Stimulated activated CD8-positive, alpha-beta memory T cell treated with anti-CD3 and anti-CD28 coated beads, Interleukin-15, amount 100 ng/mL, for 1 hour (primary cell): ENCODE data around the gene CDH22.

Experiments used
- DNase-seq: peaks from one replicate; pipeline ENCODE4 v3.0.0-alpha.2; 2020; ENCODE audit warnings: low read depth

CDH22 gene

DNA sequence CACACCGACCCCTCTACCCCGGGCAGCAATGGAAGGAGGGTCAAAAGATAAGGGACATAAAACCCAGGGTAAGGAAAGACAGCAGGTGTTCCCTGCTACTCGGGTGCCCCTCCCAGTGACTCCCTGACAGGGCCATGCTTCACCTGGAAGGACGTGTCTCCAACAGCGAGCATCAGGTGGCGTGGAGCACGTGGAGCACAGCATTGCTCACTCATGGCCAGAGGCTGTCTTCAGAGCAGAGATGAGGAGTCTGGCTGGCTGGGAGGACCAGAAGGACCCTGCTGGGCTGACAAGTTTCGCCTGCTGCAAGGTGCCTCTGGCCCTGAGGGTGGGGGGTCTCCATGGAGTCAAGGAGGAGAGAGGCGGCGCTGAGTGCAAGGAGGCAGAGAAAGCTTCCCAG, 15.3 kb upstream of the CDH22 start:
- DNase-seq: no peak

DNA sequence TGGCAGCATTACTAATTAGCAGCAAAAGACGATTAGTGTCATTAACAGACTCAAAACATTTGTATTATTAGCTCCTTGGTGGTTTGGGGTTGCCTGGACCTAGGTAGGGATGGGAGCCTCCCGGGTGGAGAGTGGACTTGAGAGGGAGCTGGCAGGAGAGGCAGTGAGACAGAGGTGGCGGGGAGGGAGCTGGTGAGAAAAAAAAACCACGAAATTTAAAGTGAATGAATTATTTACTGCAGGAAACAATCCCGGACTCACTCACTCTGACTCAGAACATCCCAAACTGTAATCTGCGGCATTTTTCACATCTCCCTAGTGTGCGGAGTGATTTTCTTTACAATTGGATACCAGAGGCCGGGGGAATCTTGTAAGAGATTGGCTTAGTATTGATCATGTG, 14.3 kb upstream of the CDH22 start:
- DNase-seq: no peak

DNA sequence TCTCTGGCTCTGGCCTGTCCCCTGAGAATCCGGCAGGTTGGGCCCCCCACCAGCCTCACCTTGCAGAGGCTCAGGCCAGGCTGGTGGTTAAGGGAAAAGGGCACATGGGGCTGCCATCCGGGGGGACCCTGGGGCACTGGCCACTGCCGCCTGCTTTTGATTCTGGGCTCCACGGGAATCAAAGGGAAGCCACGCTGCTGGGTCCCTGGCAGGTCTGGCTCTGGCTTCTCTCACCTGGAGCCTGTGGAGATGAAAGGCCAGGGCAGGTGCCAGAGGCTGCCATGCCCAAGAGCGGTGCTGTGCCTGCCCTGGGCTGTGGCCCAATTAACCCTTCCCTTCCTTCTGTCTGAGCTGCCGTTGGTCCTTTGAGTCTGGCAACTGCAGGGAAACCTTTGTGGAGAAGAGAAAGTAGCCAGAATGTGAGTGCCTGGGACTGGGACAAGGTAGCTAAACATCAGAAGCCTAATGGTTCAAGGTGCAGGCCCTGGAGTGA, 9.4 kb upstream of the CDH22 start:
- DNase-seq: no peak

DNA sequence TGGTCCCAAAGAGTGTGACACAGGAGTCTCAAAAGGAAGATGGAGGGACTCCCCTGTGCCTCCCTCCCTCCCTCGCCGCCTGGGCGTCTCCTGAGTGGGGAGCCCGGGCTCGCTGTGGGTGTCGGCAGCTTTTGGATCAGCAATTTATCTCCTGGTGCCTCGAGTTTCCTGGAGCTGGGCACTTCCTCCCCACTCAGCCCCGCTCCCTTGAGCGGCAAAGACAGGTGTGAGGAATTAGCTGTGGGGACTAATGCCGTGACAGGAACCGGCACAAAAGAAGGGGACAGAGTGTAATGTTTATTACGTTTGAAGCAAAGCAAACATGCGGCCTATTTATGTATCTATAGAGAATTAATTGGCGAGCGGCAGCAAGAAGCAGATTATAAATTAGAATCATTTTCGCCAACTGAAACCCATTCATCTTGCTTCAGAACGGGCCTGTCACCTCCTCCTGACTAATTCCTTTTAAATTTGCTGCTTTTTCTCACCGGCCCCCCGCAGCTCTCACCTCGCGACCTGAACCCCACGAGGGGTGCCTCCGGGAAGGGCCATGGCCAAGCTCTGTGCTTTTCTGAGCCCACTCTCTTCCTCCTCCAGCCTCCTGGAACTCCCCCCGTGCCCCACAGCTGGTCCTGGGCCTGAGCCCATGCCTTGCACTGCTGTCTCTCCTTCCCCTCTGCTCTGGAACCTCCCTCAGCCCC, 8.8 kb upstream of the CDH22 start:
- no peak for DNase-seq

DNA sequence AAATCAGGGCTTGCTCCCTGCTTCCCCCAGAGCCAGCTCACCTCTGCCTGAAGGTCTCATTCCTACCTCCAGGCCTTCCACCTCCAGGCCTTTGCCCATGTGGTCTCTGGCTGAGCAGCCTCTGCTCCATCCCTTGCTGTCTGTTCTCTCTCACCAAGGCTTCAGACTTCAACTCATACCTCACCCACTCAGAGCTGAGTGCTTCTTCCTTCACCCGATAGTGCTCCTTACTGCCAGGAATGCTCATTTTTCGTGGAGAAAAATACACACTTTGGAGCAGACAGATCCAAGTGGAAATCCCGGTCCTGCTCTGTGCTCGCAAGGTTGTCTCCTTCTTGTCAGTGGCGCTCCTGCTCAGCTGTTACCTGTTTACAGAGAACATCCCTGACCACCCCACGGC, 7.0 kb upstream of the CDH22 start:
- no peak for DNase-seq

DNA sequence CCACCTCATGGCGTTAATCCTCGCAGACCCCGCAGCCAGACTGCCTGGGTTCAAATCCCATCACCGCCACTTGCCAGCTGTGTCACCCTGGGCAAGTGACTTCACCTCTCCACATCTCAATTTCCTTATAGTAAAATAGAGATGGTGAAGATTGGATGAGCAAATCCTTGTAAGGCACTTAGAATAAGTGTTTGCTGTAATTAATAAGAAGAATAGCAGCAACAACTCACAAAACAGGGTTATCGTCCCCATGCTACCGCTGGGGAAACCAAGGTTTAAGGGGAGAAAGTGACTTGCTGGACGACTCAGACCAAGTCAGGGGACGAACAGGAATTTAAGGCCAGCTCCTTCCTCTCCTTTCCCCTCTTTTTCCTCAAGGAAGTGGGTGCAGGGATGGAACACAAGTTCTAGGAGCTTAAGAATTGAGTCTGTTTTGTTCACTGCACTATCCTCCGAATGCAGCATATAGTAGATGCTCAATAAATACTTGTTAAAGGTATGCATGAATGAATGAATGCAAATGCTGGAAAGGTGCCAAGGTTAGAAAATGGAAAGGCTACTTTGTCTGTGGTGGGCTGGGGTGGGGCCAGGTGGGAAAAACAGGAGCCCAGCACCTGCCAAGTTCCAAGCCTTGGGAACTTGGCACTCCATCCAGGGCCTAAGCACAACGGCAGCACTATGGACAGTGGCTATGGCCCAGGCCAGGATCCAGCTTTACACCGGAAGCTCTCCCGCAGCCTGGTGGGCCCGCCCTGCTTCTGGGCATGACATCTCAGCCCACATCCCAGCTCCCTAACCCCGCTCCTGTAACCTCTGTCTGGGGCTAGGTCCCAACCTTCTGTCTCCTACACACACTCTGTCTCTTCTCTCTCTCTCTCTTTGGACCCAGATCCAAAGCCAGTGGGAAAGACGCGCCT, 4.9 kb upstream of the CDH22 start:
- DNase-seq: no peak

DNA sequence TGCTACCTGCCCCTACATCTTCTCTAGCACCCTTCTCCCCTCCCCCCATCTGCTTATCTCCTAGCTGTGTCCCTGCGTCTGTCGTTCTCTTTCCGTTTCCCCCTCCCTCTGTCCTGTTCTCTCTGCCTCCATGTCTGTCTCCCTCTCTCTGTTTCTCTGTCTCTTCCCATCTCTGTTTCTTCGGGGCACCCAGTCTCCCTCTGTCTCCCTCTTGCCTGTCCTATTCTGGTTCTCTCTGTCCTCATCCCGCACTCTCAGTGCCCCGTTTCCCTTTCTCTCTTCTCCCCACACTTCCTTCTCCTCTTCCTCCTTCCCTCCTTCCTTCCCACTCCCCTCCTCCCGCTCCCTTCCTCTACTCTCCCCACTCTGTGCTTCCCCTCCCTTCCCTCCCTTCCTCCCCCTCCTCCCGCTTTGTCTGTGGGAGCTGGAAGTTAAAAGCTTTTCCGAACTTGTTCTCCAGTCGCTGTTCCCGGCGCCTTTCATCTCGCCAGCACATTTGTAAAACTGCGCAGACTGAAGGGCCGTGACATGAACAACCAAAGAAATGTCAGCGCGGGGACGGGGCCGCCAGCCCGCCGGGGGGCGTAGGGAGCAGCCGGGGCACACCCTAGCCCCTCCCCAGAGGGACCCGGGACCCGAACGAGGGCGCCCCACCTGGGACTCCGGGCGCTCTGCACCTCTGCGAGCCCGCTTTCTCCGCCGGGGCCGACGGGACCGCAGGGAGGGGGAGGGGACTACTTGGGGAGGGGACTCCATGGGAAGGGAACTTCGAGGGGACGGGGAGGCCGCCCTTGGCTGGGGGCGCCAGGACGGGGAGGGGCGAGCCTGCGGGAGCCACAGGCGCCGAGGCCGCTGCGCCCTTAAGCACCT, 4.0 kb upstream of the CDH22 start:
- DNase-seq: no peak

DNA sequence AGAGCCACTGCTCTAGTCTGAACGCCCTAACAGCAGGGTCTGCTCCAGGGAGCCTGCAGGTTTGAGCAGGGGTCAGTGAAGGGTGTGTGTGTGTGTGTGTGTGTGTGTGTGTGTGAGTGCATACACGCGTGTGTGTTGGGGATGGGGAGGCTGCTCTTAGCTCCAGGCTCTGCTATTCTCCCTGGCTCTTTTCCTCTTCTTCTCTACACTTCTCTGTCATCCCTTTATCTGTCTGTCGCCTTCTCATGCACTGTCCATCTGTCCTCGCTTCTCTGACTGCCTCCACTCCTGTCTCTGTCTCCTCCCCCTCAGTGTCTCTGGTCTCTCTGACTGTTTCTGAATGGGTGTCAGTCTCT, 3.4 kb upstream of the CDH22 start:
- DNase-seq: no peak

DNA sequence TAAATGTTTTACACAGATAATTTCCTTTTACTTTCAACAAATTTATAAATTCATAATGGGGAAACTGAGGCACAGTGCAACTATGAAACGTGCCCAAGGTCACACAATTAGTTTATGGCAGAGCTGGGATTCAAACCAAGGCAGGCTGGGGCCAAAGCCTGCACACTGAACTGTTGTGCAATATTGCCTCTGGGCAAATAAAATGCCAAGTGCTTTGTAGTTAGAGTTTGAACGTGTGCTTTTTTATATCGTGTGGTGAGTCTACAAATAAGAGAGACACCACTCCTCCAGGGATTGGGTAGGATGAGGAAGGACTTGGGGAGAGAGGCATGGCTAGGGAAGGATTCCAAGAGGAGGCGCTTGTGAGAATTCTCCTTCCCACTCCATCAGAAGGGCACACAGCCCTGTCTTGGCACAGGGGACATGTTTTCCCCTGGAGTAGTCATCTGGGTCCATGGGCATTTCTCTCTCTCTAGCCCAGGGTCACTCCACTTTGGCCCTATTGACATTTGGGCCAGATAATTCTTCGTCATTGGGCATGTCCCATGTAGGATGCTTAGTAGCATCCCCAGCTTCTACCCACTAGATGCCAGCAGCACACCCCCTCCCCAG, 2.8 kb upstream of the CDH22 start:
- DNase-seq: no peak

DNA sequence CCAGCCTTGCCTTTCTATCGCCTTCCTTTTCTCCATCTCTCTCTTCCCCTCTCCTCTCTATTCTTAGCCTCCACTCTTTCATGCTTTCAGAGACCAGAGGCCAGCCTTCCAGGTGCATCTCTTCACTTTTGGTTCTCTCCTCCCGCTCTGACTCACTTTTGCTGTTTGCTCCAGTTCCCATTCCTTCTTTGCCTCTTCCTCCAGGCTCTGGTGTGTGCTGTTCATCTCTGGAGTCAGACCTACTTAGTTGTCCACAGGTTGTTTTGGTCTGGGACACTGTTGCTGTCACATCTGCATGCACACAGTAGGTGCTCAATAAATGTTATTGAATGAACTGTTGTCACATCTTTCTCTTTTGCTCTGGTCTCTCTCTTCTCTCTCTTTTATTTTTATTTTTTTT, 1.6 kb upstream of the CDH22 start:
- DNase-seq: no peak

DNA sequence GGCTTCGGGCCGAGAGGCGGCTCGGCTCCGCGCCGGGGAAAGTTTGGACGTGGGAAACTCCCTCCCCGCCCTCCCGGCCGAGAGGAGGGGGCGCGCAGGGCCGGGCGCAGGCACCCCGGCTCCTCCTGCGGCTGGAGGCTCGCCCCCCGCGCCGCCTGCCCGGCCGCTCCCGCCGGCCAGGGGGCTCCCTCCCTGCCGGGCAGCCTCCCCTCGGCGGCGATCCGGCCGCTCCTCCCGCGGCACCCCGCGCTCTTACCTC, 370 bp downstream of the CDH22 start:
- no peak for DNase-seq

DNA sequence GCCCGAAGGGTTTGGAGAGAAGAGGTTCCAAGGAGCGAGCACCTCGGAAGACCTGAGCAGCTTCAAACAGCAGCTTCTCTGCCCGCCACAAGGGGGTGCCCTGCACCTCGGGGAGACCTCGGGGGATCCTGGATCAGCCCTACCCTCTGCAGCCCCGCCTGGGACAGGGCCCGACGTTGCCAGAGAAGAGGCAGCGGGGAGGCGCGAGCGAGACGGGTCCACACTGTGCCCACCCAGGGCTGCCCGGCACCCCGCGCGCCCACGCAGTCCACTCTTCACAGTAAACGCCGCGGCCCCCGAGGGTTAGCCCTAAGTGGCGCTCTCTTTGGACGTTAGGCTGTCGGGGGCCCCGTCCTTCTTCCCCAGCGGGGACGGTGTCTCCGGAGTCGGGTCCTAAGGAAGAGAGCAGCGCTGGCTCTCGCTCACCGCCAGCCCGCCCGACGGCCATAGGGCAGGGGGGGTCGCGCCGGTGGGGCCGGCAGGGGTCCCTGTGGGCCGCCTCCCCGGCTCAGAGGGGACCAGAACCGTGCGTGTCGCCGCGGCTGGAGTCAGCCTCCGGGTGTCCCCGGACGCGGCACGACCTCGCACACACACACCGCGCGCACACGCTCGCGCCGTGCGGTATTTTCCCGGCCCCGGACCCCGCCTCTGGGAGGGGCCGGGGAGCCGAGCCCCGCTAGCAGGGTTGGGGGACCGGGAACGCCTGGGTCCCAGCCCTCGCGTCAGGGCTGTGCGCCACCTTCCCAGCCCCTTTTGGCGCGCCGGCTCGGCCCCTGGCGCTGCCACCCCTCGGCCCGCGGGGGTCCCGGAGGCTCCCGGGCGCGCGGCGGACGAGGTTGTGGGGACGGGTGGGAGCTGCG, 929 bp downstream of the CDH22 start:
- peak; percentile 40 for DNase-seq

DNA sequence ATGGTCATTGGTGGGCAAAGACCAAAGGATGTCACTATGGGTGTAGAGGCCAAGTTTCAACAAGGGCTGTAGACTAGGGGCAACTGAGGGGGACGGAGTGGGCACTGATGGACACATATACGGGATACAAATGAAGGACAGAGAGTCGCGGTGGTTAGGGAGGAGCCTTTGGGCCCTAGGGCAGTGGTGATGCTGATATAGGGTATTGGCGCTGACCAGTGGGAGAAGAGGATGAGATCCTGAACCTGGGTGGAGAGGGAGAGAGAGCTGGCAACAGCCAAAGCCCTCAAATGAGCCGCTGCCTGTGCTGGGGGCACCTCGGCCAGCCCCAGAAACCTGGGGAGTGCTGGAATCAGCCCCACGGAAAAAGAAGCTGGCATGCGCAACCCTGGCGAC, 1.6 kb downstream of the CDH22 start:
- DNase-seq: no peak

DNA sequence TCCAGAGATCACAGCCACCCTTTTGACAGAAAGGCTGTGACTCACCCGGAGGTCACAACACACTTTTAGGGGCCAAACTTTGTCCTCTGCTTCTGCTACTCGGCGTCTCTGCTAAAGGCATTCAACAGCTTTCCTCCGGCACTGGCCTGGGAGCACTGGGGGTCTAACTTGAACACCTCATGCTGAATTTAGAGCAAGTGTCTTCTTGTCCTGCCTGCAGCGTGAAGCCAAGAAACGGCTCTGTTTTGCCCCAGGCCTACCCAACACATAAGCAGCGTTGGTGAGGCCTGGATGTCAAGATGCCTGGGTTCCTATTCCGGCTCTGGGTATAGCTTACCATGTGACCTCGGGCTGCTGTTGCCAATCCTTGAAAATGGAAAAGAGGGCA, 2.3 kb downstream of the CDH22 start:
- DNase-seq: no peak

DNA sequence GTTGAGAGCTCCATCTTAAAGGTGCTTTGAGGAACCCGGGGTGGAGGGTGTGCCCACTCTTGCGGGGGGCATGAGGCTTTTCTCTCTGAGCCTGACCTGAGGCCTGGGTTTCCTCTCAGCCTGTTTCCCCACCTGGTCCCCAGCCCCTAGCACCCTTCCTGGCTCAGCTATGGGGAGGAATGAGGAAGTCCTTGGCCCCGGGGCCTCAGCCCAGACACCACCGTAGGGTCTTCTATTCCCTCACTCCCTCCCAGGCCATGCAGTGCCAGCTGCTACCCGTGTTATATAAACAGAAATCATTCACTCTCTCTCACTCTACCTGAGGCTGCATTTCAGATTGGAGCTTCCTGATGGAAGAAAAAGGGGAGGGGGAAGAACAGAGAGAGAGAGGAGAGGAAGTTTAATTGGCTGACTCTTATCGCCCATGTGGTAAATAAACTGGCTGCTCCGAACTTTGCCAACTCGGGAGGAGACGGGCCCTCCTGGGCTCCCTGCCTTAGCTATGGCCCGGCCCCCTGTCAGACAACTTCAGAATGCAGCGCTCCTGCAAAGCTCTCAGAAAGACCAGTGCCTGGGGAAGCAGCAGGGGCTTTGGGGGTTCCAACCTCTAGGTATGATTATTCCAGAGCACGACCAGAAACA, 2.8 kb downstream of the CDH22 start:
- no peak for DNase-seq

DNA sequence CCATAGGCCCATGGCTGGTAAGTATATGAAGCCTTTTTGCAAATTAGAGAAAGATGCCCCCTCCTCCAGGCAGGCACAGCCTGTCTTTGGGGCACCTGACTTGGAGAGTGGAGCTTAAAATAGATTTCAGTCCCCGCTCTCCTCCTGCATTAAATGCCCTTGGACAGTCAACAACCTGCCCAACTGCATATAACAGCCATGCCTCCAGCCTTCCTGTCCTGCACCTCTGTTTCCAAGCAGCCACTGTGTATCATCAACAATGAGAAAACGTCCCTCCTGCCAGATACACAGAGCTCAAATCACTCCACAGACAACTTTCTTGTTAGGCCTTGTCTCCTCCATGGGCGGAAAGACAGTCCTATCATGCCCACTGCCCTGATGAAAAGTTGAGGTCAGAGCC, 3.4 kb downstream of the CDH22 start:
- no peak for DNase-seq

DNA sequence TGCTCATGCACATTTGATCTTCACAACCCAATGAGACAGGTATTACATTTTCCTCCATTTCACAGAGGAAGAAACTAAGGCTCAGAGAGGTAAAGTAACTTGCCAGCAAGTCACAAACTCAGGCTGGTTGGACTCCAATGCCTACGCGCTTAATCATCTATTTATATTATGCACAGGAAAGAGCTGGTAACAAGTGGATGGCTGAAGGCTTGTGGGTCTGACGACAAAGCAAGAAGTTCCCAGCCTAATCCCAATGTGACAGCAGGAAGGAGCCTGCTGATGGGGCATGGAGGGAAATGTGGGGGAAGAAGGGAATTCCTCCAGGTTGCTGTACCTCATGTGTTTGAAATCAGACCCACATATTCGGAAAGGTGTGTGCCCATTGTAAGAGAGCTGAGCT, 3.9 kb downstream of the CDH22 start:
- DNase-seq: no peak

DNA sequence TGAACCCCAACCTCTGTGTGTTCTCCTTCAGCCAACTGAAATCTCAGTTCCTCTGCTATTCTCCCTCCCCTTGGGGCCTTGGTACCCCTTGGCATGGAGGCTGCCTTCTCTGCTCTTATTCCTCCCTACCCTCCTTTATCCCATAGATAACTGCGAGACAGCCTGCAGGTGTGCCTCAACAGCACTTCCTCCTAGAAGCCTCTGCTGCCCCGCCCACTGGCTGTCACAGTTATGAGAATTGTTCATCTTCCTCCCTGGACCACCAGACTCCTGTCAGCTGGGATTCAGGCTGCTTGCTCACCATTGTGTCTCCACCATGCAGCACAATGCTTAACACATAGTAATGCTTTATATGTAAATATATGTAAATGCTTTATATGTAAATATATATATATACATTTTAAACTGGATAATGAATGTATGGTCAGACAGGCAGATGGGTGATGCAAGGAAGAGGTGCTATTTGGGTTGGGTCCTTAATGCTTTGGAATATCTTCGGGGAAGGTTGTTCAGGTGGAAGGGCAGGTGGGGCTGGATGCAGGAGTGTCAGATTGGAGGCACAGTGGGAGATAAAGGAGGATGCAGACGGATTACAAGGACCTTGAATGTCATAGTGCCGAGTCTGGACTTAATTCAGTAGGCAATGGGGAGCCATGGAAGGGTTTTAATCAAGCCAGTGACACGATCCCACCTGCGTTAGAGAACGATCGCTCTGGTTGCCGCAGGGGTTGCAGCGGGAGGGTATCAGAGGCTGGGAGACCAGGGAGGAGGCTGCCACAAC, 4.9 kb downstream of the CDH22 start:
- DNase-seq: no peak

DNA sequence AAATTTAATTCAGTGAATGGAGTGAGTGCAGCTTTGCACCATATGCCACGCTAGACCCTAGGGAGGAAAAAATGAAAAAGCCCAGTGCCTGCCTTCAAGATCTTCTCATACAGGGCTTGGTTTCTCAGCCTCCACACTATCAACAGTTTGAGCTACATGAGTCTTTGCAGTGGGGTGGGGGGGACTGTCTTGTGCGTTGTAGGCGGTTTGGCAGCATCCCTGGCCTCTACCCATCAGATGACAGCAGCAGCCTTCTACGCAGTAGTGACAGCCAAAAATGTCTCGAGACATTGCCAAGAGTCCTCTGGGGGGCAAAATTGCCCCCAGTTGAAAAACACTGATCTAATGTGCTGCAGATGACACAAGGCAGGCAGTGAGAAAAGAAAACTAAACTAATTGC, 6.2 kb downstream of the CDH22 start:
- no peak for DNase-seq

DNA sequence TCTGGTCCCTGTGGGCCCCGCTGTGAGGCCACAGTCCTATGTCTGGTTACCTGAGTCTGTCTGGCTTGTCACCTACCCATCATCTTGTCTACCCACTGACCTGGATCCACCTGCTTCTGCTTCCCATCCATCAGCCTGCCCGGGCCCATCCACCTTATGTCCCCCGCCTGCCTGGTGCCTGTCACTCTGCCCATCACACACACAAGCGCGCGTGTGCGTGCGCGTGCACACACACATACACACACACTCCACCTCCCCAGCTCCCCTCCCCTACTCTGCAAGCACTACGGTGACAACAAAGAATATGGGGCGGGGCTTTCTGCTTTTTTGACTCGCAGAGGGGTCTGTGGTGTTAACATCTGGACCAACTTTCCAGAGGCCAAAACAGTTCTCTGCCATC, 8.0 kb downstream of the CDH22 start:
- DNase-seq: no peak
